NCI-H526 treated with DMSO at 0.1 percent for 48 hours (cell line): ENCODE data around the gene RFTN2.
"Not testable (repeated sequence)": the region's sequence is repeated elsewhere in the genome, so short reads cannot be mapped to it uniquely, and the experiment has no call there.

Source experiments
- DNase-seq: peaks from one replicate; lab custom pipeline; 2025; lab: John Stamatoyannopoulos, UW

RFTN2 gene

GRCh38 chr2:197604117-197604860 lies 71.1 kb downstream of the RFTN2 start:
- no peak for DNase-seq

DNA sequence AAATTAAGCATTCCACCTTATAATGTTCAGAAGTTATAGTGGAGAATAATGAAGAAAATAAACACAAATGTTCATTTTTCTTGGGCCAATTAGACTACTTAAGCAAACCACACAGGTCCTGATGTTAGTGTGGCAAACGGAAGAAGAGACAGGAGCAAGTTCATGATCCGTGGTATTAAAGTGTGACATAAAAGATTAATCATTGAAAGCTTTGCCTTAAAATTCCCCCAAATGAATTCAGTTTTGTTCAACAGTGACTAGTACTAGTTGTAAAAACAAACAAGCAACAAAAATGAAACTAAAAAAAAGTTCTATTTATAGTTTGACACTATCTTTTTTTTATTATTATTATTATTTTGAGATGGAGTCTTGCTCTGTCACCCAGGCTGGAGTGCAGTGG lies 73.7 kb downstream of the RFTN2 start:
- no peak for DNase-seq

- no peak for DNase-seq
Observed at GRCh38 chr2:197600306-197600705, 75.1 kb downstream of the RFTN2 start.

- DNase-seq = no peak
Observed at GRCh38 chr2:197599285-197599965, 76.0 kb downstream of the RFTN2 start.

- DNase-seq = no peak
Observed at GRCh38 chr2:197598450-197598849, 76.9 kb downstream of the RFTN2 start.

- DNase-seq = no peak
Observed at GRCh38 chr2:197597166-197597565, 78.2 kb downstream of the RFTN2 start.

GRCh38 chr2:197596766-197597165 lies 78.6 kb downstream of the RFTN2 start:
- DNase-seq = no peak

GRCh38 chr2:197591339-197592072 lies 83.9 kb downstream of the RFTN2 start:
- DNase-seq = peak; percentile 44

- not testable (repeated sequence) for DNase-seq
Observed at GRCh38 chr2:197587255-197587654, 88.1 kb downstream of the RFTN2 start.

DNA sequence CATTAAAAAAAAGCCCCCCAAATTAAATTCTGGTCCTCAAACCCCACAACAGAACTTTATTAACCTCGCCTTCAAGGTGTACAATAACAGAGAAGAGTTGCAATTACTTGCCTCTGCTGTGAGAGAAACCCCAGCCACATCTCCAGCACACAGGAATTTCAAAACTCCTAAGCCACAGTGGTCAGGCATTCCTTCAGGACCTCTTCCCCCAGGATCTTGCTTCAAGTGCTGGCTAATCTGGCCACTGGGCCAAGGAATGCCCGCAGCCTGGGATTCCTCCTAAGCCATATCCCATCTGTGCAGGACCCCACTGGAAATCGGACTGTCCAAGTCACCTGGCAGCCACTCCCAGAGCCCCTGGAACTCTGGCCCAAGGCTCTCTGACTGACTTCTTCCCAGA lies 95.2 kb downstream of the RFTN2 start:
- not testable (repeated sequence) for DNase-seq

- not testable (repeated sequence) for DNase-seq
Observed at GRCh38 chr2:197578294-197578693, 97.1 kb downstream of the RFTN2 start.

DNA sequence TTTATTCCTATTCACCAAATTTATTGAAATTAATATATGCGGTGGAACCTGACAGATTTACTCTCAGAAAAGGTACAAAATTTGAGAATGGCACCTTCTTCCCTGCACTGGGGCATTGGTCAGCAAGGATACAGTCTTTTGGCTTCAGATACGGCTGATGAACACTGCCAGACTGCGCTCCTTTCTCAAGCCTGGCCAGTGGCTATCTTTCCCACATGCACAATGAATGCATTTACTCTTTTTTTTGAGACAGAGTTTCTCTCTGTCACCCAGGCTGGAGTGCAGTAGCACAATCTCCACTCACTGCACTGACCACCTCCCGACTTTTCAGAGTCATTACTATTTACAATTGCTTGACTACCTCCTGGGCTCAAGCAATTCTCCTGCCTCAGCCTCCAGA lies 97.9 kb downstream of the RFTN2 start:
- no peak for DNase-seq

GRCh38 chr2:197576631-197577030 lies 98.8 kb downstream of the RFTN2 start:
- no peak for DNase-seq

DNA sequence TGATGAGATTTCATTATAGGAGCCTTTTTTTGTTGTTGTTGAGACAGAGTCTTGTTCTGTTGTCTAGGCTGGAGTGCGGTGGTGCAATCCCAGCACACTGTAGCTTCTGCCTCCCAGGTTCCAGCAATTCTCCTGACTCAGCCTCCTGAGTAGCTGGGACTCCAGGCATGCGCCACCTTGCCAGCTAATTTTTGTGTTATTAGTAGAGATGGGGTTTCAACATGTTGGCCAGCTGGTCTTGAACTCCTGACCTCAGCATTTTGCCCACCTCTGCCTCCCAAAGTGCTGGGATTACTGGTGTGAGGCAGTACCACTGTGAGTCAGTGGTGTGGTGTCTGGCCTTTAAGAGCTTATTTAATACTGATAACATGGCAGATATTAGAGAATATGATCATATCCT lies 99.4 kb downstream of the RFTN2 start:
- DNase-seq = no peak

DNA sequence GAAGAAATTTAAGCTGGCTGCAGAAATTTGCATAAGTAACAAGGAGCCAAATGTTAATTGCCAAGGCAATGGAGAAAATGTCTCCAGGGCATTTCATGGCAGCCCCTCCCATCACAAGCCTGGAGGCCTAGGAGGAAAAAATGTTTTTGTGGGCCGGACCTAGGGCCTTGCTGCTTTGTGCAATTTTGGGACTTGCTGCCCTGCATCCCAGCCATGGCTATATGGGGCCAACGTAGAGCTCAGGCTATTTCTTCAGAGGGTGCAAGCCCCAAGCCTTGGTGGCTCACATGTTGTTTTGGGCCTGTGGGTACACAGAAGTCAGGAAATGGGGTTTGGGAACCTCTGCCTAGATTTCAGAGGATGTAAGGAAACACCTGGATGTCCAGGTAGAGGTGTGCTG lies 101.8 kb downstream of the RFTN2 start:
- no peak for DNase-seq

DNA sequence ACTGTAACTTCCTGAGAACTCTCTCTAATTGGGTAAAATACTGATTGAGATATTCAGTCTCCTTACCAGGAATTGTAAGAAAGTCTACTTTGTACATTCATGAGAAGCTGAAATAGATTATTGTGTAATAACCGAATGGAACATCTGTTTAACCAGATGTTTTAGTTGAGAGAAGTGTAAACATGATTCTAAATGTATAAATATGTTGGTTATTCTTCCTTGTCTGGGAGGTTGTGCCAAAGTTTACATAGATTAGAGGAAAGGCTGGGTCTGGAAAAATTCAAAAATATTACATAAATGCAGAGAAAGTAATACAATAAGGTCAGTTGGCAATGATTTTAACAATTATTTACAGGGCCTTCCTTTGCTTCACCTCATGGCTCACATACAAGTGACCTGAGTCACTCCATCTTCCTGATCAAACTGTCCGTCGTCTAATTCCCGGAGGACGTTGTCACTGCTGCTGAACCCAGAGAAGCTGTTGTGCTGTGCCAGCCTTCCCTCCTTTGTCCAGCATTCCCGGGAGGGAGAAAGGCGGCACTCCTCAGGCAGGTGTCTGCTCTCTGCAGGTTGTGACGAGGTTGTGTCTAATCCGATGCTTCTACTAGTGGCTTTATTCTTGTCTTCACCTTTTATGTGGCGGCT lies 103.6 kb downstream of the RFTN2 start:
- no peak for DNase-seq

DNA sequence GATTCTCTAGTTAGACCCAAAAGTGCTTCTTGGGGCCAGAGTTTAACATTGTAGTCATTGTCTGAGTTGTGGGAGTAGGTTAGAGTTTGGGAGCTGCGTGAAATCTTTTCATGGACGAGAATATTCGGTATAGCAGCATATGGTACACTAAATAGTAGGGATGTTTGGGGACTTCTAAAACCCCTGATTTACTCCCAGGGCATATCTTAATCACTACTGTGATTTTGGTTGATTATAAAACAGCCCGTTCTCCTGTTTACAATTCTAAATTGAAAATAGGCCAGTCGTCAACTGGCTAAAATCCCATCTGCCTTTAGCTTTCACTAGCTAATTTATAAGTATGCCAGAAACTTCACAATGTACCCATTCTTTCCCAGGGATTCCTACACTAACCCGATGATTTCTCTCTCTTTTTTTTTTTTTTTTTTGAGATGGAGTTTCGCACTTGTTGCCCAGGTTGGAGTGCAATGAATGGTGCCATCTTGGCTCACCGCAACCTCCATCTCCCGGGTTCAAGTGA lies 115.2 kb downstream of the RFTN2 start:
- DNase-seq = no peak

DNA sequence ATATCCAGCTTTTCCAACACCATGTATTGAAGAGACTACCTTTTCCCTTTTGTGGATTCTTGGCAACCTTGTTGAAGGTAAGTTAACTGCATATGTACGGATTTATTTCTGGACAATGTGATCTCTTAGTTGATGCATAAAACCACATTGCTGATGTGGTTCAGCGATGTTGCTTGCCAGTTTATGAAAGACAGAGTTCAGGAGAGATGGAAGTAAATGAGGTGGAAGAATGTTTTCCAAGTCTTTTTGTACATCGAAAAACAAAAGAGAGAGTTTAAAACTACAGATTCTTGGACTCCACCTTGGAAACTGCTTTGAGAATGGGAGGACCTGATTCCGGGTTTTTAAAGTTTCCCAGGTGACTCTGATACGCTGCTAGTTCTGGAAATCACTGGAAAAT lies 115.7 kb downstream of the RFTN2 start:
- no peak for DNase-seq

DNA sequence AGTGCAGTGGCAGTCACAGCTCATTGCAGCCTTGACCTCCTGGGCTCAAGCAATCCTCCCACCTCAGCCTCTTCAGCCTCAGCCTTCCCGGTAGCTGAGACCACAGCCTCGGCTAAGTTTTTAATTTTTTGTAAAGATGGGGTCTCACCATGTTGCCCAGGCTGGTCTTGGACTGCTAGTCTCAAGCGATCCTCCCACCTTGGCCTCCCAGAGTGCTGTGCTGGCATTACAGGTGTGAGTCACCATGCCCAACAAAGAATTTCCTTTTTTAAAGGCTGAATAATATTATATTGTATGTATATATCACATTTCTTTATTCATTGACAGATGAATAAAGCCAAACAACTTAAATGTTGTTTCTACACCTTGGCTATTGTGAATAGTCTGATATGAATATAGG lies 117.0 kb downstream of the RFTN2 start:
- no peak for DNase-seq

GRCh38 chr2:197556456-197556855 lies 118.9 kb downstream of the RFTN2 start:
- DNase-seq = no peak

GRCh38 chr2:197555467-197555866 lies 119.9 kb downstream of the RFTN2 start:
- no peak for DNase-seq

GRCh38 chr2:197551260-197551659 lies 124.1 kb downstream of the RFTN2 start:
- DNase-seq = not testable (repeated sequence)
